HG02981 (cell line): ENCODE data around the gene CDH13.

Experiments used
- ATAC-seq: cut with Tn5 transposase; IDR thresholded peaks from one replicate; pipeline ENCODE4 v1.9.1; 2021; ENCODE audit warnings: mild to moderate bottlenecking, moderate library complexity; ENCODE audit not compliant: unreplicated experiment

Gene CDH13

GRCh38 chr16:82625066-82625968, 1.5 kb upstream of the CDH13 start:
- ATAC-seq = no peak

- no peak for ATAC-seq
Measured at GRCh38 chr16:82628088-82628423, 1.3 kb downstream of the CDH13 start.

- no peak for ATAC-seq
Measured at GRCh38 chr16:82628711-82629110, 1.9 kb downstream of the CDH13 start.

GRCh38 chr16:82629441-82630027, 2.8 kb downstream of the CDH13 start:
- no peak for ATAC-seq

GRCh38 chr16:82630219-82630618, 3.5 kb downstream of the CDH13 start:
- ATAC-seq = no peak

GRCh38 chr16:82630688-82631087, 3.9 kb downstream of the CDH13 start:
- ATAC-seq = no peak

- no peak for ATAC-seq
Measured at GRCh38 chr16:82631701-82632685, 5.2 kb downstream of the CDH13 start.

GRCh38 chr16:82633964-82634600, 7.3 kb downstream of the CDH13 start:
- no peak for ATAC-seq

GRCh38 chr16:82634955-82635610, 8.3 kb downstream of the CDH13 start:
- no peak for ATAC-seq

GRCh38 chr16:82636485-82636884, 9.7 kb downstream of the CDH13 start:
- no peak for ATAC-seq

- no peak for ATAC-seq
Measured at GRCh38 chr16:82636958-82637357, 10.2 kb downstream of the CDH13 start.

GRCh38 chr16:82638095-82638798, 11.5 kb downstream of the CDH13 start:
- no peak for ATAC-seq

GRCh38 chr16:82639263-82639662, 12.5 kb downstream of the CDH13 start:
- no peak for ATAC-seq

- ATAC-seq = peak; percentile 70
Measured at GRCh38 chr16:82639666-82640336, 13.0 kb downstream of the CDH13 start.

GRCh38 chr16:82641336-82641984, 14.7 kb downstream of the CDH13 start:
- ATAC-seq = no peak

GRCh38 chr16:82643136-82643535, 16.4 kb downstream of the CDH13 start:
- ATAC-seq = no peak

- no peak for ATAC-seq
Measured at GRCh38 chr16:82643936-82644630, 17.3 kb downstream of the CDH13 start.

- ATAC-seq = no peak
Measured at GRCh38 chr16:82646504-82646903, 19.7 kb downstream of the CDH13 start.
